GM23338 (cell line): ENCODE data around the gene PRXL2C.

Source experiments
- CREB1 ChIP-seq: fragments of 250-450 bp; sonication (Bioruptor Pico); IDR thresholded peaks from 2 replicates; pipeline ENCODE4 v1.5.0; 2020; ENCODE audit warnings: low read depth, mild to moderate bottlenecking, moderate library complexity
- ETS1 ChIP-seq: IDR thresholded peaks from 2 replicates; pipeline ENCODE4 v1.6.1; 2016; ENCODE audit warnings: antibody characterized with exemption
- EZH2 ChIP-seq: fragments of 200-600 bp; sonication (generic); IDR thresholded peaks from one replicate; pipeline ENCODE4 v1.8.0; 2017; ENCODE audit warnings: antibody characterized with exemption, mild to moderate bottlenecking, low read depth; ENCODE audit not compliant: unreplicated experiment
- EZH2phosphoT487 ChIP-seq: fragments of 200-600 bp; sonication (generic); IDR thresholded peaks from one replicate; pipeline ENCODE4 v1.8.1; 2018; ENCODE audit warnings: antibody characterized with exemption; ENCODE audit not compliant: unreplicated experiment
- JUNB ChIP-seq: IDR thresholded peaks from one replicate; pipeline ENCODE4 v1.6.1; 2016; ENCODE audit warnings: antibody characterized with exemption; ENCODE audit not compliant: unreplicated experiment
- NANOG ChIP-seq: IDR thresholded peaks from 2 replicates; pipeline ENCODE4 v1.6.1; 2016; ENCODE audit warnings: antibody characterized with exemption, borderline replicate concordance
- POLR2AphosphoS5 ChIP-seq: IDR thresholded peaks from 2 replicates; pipeline ENCODE4 v1.6.1; 2016; ENCODE audit warnings: antibody characterized with exemption, low read depth
- STAT1 ChIP-seq: IDR thresholded peaks from one replicate; pipeline ENCODE4 v1.6.1; 2016; ENCODE audit warnings: antibody characterized with exemption; ENCODE audit not compliant: unreplicated experiment
- ZNF114 ChIP-seq: fragments of 250-450 bp; sonication (Bioruptor Pico); IDR thresholded peaks from 2 replicates; pipeline ENCODE4 v1.5.0; 2020; ENCODE audit warnings: mild to moderate bottlenecking, moderate library complexity
- ZNF331 ChIP-seq: fragments of 250-450 bp; sonication (Bioruptor Pico); IDR thresholded peaks from 2 replicates; pipeline ENCODE4 v1.5.0; 2020; ENCODE audit warnings: low read depth, mild to moderate bottlenecking, moderate library complexity
- TF ChIP-seq, protein P1 (sequence below), 2 experiments: fragments of 200-600 bp in 1 of 2; sonication (generic) in 1 of 2; conservative IDR thresholded peaks; 2 replicates each; pipeline versions ENCODE4 v1.5.1 to v1.6.1; 2016 to 2017; ENCODE audit warnings: antibody characterized with exemption in 2 of 2, low read depth in 2 of 2, mild to moderate bottlenecking in 2 of 2, moderate library complexity in 1 of 2
- TF ChIP-seq, protein P2 (sequence below): IDR thresholded peaks from one replicate; pipeline ENCODE4 v1.6.1; 2018; ENCODE audit warnings: antibody characterized with exemption; ENCODE audit not compliant: unreplicated experiment

- TF ChIP-seq, protein P1, sequence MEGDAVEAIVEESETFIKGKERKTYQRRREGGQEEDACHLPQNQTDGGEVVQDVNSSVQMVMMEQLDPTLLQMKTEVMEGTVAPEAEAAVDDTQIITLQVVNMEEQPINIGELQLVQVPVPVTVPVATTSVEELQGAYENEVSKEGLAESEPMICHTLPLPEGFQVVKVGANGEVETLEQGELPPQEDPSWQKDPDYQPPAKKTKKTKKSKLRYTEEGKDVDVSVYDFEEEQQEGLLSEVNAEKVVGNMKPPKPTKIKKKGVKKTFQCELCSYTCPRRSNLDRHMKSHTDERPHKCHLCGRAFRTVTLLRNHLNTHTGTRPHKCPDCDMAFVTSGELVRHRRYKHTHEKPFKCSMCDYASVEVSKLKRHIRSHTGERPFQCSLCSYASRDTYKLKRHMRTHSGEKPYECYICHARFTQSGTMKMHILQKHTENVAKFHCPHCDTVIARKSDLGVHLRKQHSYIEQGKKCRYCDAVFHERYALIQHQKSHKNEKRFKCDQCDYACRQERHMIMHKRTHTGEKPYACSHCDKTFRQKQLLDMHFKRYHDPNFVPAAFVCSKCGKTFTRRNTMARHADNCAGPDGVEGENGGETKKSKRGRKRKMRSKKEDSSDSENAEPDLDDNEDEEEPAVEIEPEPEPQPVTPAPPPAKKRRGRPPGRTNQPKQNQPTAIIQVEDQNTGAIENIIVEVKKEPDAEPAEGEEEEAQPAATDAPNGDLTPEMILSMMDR (conservative IDR thresholded peaks at IDR 0.05; ENCODE audit: low read depth in 2 of 2), result no peak
- TF ChIP-seq POLR2AphosphoS5 (no peak), CREB1 (CRISPR knock-in tag) (no peak), JUNB (no peak), EZH2 (no peak), EZH2phosphoT487 (no peak), ZNF114 (no peak), ETS1 (no peak), NANOG (no peak), ZNF331 (CRISPR knock-in tag) (no peak), STAT1 (no peak)
- TF ChIP-seq, protein P2, sequence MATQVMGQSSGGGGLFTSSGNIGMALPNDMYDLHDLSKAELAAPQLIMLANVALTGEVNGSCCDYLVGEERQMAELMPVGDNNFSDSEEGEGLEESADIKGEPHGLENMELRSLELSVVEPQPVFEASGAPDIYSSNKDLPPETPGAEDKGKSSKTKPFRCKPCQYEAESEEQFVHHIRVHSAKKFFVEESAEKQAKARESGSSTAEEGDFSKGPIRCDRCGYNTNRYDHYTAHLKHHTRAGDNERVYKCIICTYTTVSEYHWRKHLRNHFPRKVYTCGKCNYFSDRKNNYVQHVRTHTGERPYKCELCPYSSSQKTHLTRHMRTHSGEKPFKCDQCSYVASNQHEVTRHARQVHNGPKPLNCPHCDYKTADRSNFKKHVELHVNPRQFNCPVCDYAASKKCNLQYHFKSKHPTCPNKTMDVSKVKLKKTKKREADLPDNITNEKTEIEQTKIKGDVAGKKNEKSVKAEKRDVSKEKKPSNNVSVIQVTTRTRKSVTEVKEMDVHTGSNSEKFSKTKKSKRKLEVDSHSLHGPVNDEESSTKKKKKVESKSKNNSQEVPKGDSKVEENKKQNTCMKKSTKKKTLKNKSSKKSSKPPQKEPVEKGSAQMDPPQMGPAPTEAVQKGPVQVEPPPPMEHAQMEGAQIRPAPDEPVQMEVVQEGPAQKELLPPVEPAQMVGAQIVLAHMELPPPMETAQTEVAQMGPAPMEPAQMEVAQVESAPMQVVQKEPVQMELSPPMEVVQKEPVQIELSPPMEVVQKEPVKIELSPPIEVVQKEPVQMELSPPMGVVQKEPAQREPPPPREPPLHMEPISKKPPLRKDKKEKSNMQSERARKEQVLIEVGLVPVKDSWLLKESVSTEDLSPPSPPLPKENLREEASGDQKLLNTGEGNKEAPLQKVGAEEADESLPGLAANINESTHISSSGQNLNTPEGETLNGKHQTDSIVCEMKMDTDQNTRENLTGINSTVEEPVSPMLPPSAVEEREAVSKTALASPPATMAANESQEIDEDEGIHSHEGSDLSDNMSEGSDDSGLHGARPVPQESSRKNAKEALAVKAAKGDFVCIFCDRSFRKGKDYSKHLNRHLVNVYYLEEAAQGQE, result no peak
These were observed 38.2 kb downstream of the PRXL2C start for GRCh38 chr9:96616817-96617438.
